H9 (cell line): ENCODE results near the gene TIMM10. TPM values are rescaled to one million over a fixed set of nuclear protein-coding genes. Genes with fewer than 3 reads are reported as not detected.

Experiments
- DNase-seq: peaks from one replicate; pipeline ENCODE4 v3.0.0-alpha.2; 2017
- H2AFZ ChIP-seq: one replicate; pipeline ENCODE4 v1.6.1; 2013; ENCODE audit warnings: mild to moderate bottlenecking, low read length, control low read depth, moderate library complexity
- H2AK5ac ChIP-seq: 2 replicates; pipeline ENCODE4 v1.6.1; 2013; ENCODE audit warnings: low read length, control low read depth, mixed read lengths; ENCODE audit not compliant: insufficient read length
- H2BK120ac ChIP-seq: one replicate; pipeline ENCODE4 v1.6.1; 2013; ENCODE audit warnings: low read depth, mild to moderate bottlenecking, low read length, control low read depth, inconsistent platforms; ENCODE audit not compliant: poor library complexity, severe bottlenecking
- H2BK12ac ChIP-seq: 2 replicates; pipeline ENCODE4 v1.6.1; 2013; ENCODE audit warnings: low read length, control low read depth, mixed read lengths, low read depth; ENCODE audit not compliant: insufficient read length
- H2BK15ac ChIP-seq: 2 replicates; pipeline ENCODE4 v1.6.1; 2013; ENCODE audit warnings: low read depth, low read length, control low read depth
- H2BK20ac ChIP-seq: one replicate; pipeline ENCODE4 v1.6.1; 2013; ENCODE audit warnings: low read depth, mild to moderate bottlenecking, low read length, control low read depth, inconsistent platforms; ENCODE audit not compliant: poor library complexity, severe bottlenecking
- H2BK5ac ChIP-seq: 2 replicates; pipeline ENCODE4 v1.6.1; 2013; ENCODE audit warnings: low read length, control low read depth, mixed read lengths; ENCODE audit not compliant: insufficient read length
- H3K14ac ChIP-seq: 2 replicates; pipeline ENCODE4 v1.6.1; 2013; ENCODE audit warnings: low read length, control low read depth; ENCODE audit not compliant: insufficient read depth
- H3K18ac ChIP-seq: 2 replicates; pipeline ENCODE4 v1.6.1; 2013; ENCODE audit warnings: low read depth, mild to moderate bottlenecking, mixed read lengths, low read length, control low read depth; ENCODE audit not compliant: insufficient read length
- H3K23ac ChIP-seq: 2 replicates; pipeline ENCODE4 v1.6.1; 2013; ENCODE audit warnings: low read length, control low read depth, mixed read lengths, low read depth; ENCODE audit not compliant: insufficient read length
- H3K23me2 ChIP-seq: 2 replicates; pipeline ENCODE4 v1.6.1; 2013; ENCODE audit warnings: low read depth, mild to moderate bottlenecking, mixed read lengths, low read length, control low read depth; ENCODE audit not compliant: insufficient read length, poor library complexity, severe bottlenecking
- H3K27ac ChIP-seq: 2 replicates; pipeline ENCODE4 v1.5.1; 2013; ENCODE audit warnings: low read length, control low read depth, mixed read lengths, low read depth; ENCODE audit not compliant: insufficient read length
- H3K27me3 ChIP-seq: 2 replicates; pipeline ENCODE4 v1.6.1; 2013; ENCODE audit warnings: low read length, control low read depth, inconsistent platforms; ENCODE audit not compliant: insufficient read depth
- H3K4ac ChIP-seq: 2 replicates; pipeline ENCODE4 v1.6.1; 2013; ENCODE audit warnings: low read depth, mild to moderate bottlenecking, control low read depth, inconsistent platforms, low read length, moderate library complexity
- H3K4me1 ChIP-seq: 2 replicates; pipeline ENCODE4 v1.6.1; 2013; ENCODE audit warnings: low read length, control low read depth, inconsistent platforms; ENCODE audit not compliant: insufficient read depth
- H3K4me2 ChIP-seq: 2 replicates; pipeline ENCODE4 v1.6.1; 2013; ENCODE audit warnings: low read length, control low read depth, mixed read lengths; ENCODE audit not compliant: insufficient read length, insufficient read depth
- H3K56ac ChIP-seq: 2 replicates; pipeline ENCODE4 v1.6.1; 2013; ENCODE audit warnings: low read depth, mild to moderate bottlenecking, mixed read lengths, low read length, control low read depth; ENCODE audit not compliant: insufficient read length
- H3K79me1 ChIP-seq: 2 replicates; pipeline ENCODE4 v1.6.1; 2013; ENCODE audit warnings: low read depth, mild to moderate bottlenecking, moderate library complexity, low read length, control low read depth, inconsistent platforms; ENCODE audit not compliant: insufficient read depth, poor library complexity, severe bottlenecking
- H3K79me2 ChIP-seq: 2 replicates; pipeline ENCODE4 v1.6.1; 2013; ENCODE audit warnings: low read length, control low read depth, inconsistent platforms; ENCODE audit not compliant: insufficient read depth
- H3K9ac ChIP-seq: 2 replicates; pipeline ENCODE4 v1.6.1; 2013; ENCODE audit warnings: low read length, control low read depth, mixed read lengths; ENCODE audit not compliant: insufficient read length; ENCODE audit errors: extremely low read depth
- H3K9me3 ChIP-seq: one replicate; pipeline ENCODE4 v1.6.1; 2013; ENCODE audit warnings: low read depth, low read length, inconsistent platforms; ENCODE audit not compliant: control insufficient read depth
- H3T11ph ChIP-seq: one replicate; pipeline ENCODE4 v1.6.1; 2013; ENCODE audit warnings: mild to moderate bottlenecking, low read length, control low read depth, inconsistent platforms
- H4K20me1 ChIP-seq: one replicate; pipeline ENCODE4 v1.6.1; 2013; ENCODE audit not compliant: control insufficient read depth, insufficient read length, insufficient read depth
- H4K5ac ChIP-seq: 2 replicates; pipeline ENCODE4 v1.6.1; 2013; ENCODE audit warnings: low read depth, mild to moderate bottlenecking, mixed read lengths, low read length, control low read depth; ENCODE audit not compliant: insufficient read length
- H4K8ac ChIP-seq: replicated peaks from 2 replicates; pipeline ENCODE4 v1.6.1; 2013; ENCODE audit warnings: low read length, control low read depth, mixed read lengths, low read depth; ENCODE audit not compliant: insufficient read length
- H4K91ac ChIP-seq: 2 replicates; pipeline ENCODE4 v1.6.1; 2013; ENCODE audit warnings: low read depth, mild to moderate bottlenecking, moderate library complexity, mixed read lengths, low read length, control low read depth; ENCODE audit not compliant: insufficient read length
- H3K27ac Mint-ChIP-seq, 3 experiments: 2 replicates in 2 of 3; 3 replicates in 1 of 3; pipeline ENCODE4 v1.8.0; 2020 to 2021; ENCODE audit warnings: mixed read lengths in 3 of 3, mild to moderate bottlenecking in 1 of 3, moderate library complexity in 1 of 3
- H3K27me3 Mint-ChIP-seq: 2 replicates; pipeline ENCODE4 v1.8.0; 2021; ENCODE audit warnings: low read depth, mild to moderate bottlenecking, moderate library complexity, mixed read lengths
- H3K36me3 Mint-ChIP-seq, 3 experiments: 2 replicates in 2 of 3; 3 replicates in 1 of 3; pipeline ENCODE4 v1.8.0; 2020 to 2021; ENCODE audit warnings: low read depth in 3 of 3, mixed read lengths in 3 of 3; ENCODE audit not compliant: insufficient read depth in 1 of 3
- H3K4me1 Mint-ChIP-seq, 2 experiments: 2 replicates each; pipeline ENCODE4 v1.8.0; 2020; ENCODE audit warnings: mixed read lengths in 2 of 2
- H3K4me3 Mint-ChIP-seq, 2 experiments: 2 replicates in 1 of 2; 3 replicates in 1 of 2; pipeline ENCODE4 v1.8.0; 2020 to 2021; ENCODE audit warnings: mild to moderate bottlenecking in 2 of 2, mixed read lengths in 2 of 2, moderate library complexity in 1 of 2
- H3K9me3 Mint-ChIP-seq, 2 experiments: 2 replicates in 1 of 2; 3 replicates in 1 of 2; pipeline ENCODE4 v1.8.0; 2020; ENCODE audit warnings: mild to moderate bottlenecking in 2 of 2, mixed read lengths in 2 of 2, moderate library complexity in 1 of 2
- CTCF ChIP-seq: fragments of 200-600 bp; sonication (generic); conservative IDR thresholded peaks from 3 replicates; pipeline ENCODE4 v1.8.0; 2021; ENCODE audit warnings: antibody characterized with exemption, mild to moderate bottlenecking
- WGBS: extraction: QIAGEN DNeasy Blood & Tissue Kit; methylation state at CpG from one replicate; pipeline ENCODE4 v1.1.7; 2013; ENCODE audit warnings: missing lambda C conversion rate, low lambda C conversion rate, mixed read lengths; ENCODE audit not compliant: insufficient read length; ENCODE audit errors: extremely low coverage; 5-methylcytosine and 5-hydroxymethylcytosine counted together
- total RNA-seq: library from RNA; stranded (reverse); gene quantifications from 2 replicates; pipeline ENCODE4 v1.2.1, GENCODE V29; 2021

The TIMM10 gene
- total RNA-seq, 1 experiment from 2014 or later = 130 TPM

GRCh38 chr11:57497303-57498247 is 33.0 kb downstream of the TIMM10 start:
- no peak overlapping the region; a peak in 2 of 7 replicates for H3K27ac Mint-ChIP-seq
- no peak for DNase-seq
- Histone ChIP-seq H3K79me1 (no peaks in the 10 kb centered on the region), H3K56ac (no peak overlapping the region), H2AK5ac (no peak overlapping the region), H2BK12ac (no peak overlapping the region), H3K4ac (no peak overlapping the region), H2BK20ac (no peak overlapping the region), H3T11ph (no peak overlapping the region), H3K23ac (no peak overlapping the region), H3K14ac (no peak overlapping the region), H3K79me2 (no peaks in the 10 kb centered on the region), H2BK15ac (no peak overlapping the region), H3K4me2 (no peak overlapping the region), H2BK120ac (no peak overlapping the region), H4K8ac (no peak overlapping the region), H3K9me3 (no peaks in the 10 kb centered on the region), H4K91ac (no peak overlapping the region), H2AFZ (no peak overlapping the region), H3K9ac (no peak overlapping the region), H3K27ac (no peak overlapping the region), H4K5ac (no peak overlapping the region), H4K20me1 (peaks cover 3% of the 10 kb centered on the region), H3K27me3 (no peaks in the 10 kb centered on the region), H3K4me1 (peaks cover 13% of the 10 kb centered on the region; the same call in 1 of the 2 replicates), H3K23me2 (no peaks in the 10 kb centered on the region), H3K18ac (no peak overlapping the region), H2BK5ac (no peak overlapping the region)
- no peak overlapping the region for H3K4me3 Mint-ChIP-seq
- H3K4me1 Mint-ChIP-seq = peaks cover 31 to 59% of the 10 kb centered on the region in 2 experiments
- no peaks in the 10 kb centered on the region; the same call in 1 of the 2 replicates for H3K27me3 Mint-ChIP-seq
- no peak for TF ChIP-seq CTCF
- no peaks in the 10 kb centered on the region; a peak in 1 of 5 replicates for H3K9me3 Mint-ChIP-seq
- peaks cover 23 to 41% (median 25%) of the 10 kb centered on the region in 3 experiments; a peak in 6 of 7 replicates for H3K36me3 Mint-ChIP-seq
- no CpG with 5 or more reads among the region's 15 CpGs for WGBS
